ENCODE measurements around the gene SERPINA9. TPM values are rescaled to one million over a fixed set of nuclear protein-coding genes. Genes with fewer than 3 reads are reported as not detected.

The SERPINA9 gene
- polyA plus RNA-seq, 10 donors, result not detected

DNA sequence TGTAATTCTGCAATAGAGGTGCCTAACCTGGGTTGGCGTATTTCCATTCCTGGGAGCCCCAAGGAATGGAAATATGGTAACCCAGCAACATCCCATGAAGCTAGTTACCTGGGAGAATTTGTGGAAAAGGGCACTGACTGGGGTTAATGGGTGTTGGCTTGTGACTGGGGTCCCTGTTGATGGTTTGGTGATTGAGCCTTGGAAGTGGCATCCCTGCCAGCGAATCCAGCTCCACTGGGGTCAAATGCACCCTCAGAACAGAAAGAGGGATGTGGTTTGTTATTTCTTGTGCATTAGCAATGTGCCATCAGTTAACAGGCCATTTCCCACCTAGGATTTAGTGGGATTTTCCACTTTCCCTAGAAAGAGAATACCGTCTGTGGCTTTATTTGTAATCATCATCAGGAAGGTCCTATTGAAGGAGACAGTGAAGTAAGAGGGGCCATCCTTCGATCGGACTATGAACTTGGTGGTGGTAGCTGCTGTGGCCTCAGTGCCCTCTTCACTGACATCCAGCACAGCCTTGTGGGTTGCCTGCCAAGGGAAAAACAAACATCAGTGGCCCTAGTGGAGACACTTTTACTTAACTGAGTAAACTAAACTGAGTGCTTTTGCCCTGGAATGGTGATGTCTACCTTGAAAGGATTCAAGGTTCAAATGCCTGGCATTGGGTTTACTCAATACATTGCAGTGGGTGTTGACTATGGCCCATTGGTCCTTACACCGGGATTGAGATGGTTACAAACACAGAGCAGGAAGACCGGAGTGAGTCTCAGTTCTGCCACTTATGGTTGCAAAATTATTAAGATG, 13.0 kb downstream of the SERPINA9 start:
- no peak for DNase-seq

DNA sequence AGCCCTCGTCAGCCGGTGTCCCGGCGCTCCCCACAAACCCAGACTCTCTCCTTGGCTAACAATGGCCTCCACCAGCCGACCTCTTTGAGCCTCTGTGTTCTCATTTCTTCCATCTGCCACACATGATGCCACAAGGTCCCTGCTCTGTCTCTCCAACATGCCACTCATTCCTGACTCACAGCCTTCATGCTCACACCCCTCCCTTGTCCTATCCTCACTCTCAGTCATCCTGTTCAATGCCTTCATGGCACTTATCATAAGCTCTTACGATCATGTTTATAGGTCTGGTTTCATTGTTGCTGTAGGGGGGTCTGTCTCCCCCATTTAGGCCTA, 13.8 kb downstream of the SERPINA9 start:
- no peak for DNase-seq

DNA sequence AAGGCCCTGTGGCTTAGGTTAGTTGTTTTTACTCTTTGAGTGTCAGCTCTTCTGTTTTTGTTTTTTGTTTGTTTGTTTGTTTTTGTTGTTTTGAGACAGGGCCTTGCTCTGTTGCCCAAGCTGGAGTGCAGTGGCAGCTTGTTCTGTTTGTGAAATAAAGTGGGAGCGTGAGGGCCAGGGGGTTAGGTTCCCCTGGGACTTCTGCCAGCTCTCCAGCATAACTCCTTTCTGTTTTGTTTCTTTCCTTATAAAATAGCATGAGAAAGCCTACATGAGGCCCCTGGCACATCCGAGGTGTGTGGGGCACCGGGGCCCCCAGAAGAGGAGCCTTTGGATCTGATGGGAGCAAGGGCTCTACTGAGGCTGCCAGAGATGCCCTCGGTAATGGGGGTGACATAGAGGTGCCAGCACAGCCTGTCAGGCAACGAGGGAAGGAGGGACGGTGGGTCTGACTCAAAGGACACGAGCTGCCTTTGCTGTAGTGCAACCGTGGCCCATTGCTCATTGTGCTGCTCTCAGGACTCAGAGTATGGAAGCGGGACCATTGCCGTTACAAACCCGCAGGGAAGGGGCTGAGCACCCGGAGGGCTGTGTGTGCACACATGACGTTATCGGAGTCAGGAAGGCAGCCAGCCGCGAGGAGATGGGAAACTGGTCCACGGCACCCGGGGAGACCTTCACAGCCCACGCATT, 14.3 kb downstream of the SERPINA9 start:
- DNase-seq, result no peak

DNA sequence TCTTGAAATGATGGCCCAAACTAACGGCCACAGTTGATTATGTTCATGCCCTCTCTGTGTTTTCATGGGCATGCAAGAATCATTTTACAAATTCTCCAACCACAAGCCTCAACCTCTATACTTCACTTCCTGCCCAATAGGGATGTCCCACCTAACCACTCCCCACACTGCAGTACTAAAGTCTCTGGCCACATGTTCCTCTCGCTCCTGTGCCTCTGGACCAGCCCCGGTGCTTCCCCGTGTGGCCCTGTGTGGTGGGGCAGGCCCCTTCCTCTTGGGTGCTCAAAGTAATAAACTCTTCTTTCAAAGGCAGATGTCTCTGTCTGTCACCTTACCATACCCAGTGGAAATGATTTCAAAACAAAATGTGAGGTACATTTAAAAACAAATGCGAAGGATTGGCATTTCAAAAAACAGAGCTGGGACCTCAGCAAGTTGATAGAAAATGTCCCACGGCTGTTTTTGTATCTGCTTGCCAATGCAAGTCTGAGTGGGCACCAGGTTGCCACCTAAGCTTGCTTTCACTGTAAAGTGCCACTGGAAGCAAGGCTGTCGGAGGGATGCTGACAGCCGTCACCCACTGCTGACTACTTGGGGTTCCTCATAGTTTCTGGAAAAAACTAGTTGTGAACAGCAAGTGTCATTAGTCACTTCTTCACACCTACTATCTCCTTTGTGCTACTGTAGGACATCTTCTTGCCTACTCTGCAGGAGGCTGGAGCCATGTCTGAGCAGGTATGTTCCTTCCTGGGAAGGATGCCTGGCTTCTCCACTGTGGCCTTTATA, 15.2 kb downstream of the SERPINA9 start:
- DNase-seq, result no peak

DNA sequence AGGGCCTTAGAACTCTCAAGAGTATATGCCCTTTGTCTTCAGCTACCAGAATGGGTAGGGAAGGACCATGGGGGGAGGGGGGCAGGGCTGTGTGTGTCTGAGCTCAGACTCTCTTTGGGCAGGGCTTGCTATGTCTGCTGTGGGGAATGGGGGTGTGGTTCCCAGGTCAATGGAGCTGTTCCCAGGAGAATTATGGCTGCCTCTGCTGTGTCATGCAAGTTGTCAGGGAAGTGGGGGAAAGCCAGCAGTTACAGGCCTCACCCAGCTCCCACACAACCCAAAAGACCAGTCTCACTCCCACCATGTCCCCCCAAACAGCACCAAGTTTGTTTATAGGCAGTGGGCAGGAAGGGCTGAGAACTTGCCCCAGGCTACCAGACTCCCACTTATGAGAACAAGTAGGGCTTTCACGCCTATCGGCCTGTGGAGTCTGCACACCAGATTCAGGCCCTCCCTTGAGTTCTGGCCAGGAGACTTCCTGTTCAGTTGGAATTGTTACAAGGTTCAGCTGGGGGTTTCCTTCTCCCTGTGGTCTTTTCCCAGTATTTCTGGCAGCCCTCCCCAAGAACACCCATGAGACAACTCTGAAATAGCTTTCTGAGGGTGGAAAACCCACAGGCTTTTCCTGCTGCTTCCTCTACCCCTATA, 17.3 kb downstream of the SERPINA9 start:
- peak in 1 of 3 donors; percentile 6 for DNase-seq

DNA sequence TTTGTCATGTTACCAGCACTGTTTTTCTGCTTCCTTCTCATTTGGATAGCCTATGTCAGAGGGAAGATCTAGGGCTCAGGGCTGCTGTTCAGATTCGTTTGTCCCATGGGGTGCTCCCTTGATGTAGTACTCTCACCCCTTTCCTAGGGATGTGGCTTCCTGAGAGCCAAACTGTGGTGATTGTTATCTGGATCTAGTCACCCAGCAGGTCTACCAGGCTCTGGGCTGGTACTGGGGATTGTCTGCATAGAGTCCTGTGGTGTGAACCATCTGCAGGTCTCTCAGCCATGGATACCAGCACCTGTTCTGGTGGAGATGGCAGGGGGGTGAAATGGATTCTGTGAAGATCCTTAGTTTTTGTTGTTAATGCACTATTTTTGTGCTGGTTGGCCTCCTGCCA, 17.9 kb downstream of the SERPINA9 start:
- DNase-seq, result no peak

DNA sequence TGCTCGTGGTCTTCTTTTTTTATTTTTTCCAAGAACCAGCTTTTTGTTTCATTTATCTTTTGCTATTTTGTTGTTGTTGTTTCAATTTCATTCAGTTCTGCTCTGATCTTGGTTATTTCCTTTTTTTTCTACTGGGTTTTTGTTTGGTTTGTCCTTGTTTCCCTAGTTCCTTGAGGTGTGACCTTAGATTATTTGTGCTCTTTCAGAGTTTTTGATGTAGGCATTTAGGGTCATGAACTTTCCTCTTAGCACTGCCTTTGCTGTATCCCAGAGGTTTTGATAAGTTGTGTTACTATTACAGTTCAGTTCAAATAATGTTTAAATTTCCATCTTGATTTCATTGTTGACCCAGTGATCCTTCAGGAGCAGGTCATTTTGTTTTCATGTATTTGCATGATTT, 20.1 kb downstream of the SERPINA9 start:
- no peak for DNase-seq

DNA sequence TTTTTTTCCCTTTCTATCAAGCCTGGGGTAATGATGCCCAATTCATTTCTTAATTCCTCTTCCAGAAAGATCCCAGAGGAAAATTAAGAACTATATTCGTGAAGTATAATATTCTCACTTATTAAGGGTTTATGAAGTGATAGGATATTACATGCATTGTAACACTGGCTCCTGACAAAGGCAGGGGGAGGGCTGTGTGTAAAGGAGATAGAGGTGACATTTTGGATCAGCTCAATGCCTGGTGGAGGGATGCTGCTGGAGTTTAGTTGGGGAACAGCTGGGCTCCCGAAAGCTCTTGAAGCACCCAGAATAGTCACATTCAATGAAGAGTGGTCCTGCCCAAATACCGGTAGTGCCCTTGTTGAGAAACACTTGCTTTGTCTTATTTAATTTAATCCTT, 24.2 kb downstream of the SERPINA9 start:
- no peak for DNase-seq

DNA sequence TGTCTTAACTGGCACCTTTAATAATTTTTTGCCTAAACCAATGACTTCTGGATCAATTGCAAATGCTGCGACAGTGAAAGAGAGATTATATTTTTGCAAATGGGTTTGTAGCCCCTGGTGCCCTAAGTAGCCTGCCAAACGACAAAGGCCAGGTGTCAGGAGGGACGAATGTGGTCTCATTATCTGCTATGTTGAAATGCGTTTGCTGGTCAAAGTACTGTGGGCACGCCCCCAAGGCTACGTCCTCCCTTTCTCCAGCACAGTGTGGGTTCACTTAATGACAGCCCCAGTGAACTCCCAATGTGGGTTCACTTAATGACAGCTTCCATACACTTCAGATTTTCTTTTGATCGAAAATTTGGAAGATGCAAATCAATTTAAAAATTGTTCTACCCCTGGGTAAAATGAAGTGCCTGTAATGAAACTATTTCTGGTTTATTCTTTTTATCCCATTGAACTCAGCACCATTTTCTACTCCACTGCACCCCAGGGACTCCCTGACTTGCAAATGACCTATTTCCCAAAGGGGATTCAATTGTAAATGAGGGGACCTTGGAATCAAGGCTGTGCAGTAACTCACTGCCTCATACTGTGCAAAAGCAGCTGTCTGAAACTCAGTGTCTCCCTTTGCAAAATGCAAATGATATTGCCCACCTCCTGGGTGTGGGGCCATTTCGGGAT, 24.8 kb downstream of the SERPINA9 start:
- DNase-seq, result no peak

DNA sequence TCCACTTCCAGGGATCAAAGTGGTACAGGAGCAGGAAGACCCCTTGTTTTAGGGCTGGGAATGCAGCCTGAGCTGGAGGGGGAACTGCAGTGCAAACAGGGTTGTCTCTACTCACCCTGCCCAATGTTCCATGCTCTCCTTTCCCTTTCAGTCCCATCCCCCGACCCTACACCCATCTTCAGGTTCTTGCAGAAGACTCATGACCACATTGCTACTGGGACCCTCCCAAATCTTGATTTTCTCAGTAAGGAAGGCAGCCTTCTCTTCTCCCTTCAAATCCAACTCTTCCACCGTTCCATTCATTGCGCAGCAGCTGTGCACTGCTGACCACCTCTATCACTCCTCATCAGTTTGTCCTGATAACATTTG, 25.3 kb downstream of the SERPINA9 start:
- no peak for DNase-seq

DNA sequence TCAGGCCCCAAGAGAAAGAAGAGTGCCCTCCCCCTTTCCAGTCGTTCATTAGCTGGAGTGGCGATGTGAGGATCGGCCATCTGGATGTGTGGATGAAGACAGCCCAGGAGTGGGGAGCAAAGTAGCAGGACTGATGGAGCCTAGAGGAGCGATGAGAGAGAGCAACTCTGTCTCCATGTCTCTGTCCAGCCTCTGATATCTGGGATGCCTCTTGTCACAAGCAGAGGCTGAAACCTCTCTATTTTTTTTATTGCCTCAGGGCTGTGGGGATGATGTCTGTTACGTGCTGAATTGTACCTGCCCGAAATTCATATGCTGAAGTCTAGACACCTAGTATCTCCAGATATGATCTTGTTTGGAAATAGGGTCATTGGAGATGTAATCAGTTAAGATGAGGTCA, 26.1 kb downstream of the SERPINA9 start:
- DNase-seq, result no peak

DNA sequence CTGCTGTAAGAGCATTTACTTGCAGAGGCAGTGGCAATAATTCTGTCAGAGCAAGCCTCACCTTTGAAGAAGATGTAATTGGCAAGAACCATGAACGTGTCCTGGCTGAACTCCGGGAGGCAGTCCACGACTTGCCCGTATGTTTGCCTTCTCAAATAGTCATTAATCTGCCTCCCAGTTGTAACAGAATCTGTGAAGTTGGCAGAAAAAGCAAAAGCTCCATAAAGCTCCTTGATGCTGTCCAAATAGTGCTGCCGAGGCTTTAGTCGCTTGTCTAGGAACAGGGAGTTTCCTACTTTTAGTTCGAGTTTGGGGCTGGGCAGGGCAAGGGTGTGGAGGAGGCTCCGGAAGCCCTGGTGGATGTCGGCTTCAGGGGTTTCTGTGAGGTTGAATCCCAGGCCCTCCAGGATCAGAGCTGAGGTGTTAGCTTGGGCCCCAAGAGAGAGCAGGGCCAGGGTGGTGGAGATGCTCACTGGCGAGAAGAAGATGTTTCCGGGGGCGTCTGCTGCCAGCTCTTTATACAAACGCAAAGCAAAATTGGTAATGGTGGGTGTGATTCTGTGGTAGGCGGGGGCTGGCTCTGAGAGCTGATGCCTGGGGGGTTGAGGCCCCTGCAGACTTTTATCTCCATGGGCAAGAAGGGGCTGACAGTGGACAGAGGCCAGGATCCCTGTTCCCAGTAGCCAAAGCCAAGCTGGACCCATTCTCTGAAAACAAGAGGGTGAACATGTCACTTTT, 27.8 kb downstream of the SERPINA9 start:
- no peak for DNase-seq

DNA sequence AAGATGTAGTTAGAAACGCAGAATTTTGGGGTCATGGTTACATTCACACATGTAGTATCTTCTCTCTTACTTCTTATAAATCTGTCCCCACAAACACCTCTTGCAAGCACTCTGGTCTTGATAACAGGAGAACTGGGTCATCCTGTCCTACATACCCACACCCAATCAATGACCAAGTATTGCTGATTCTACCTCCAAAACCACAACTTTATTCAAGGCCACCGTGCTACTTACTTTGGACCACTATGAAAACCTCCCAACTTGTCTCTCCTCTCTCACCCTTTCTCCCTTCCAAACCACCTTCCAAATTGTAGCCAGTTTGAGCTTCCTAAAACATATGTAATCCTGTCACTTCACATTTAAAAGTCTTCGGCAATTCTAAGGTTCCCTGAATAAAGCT, 28.8 kb downstream of the SERPINA9 start:
- DNase-seq, result no peak

DNA sequence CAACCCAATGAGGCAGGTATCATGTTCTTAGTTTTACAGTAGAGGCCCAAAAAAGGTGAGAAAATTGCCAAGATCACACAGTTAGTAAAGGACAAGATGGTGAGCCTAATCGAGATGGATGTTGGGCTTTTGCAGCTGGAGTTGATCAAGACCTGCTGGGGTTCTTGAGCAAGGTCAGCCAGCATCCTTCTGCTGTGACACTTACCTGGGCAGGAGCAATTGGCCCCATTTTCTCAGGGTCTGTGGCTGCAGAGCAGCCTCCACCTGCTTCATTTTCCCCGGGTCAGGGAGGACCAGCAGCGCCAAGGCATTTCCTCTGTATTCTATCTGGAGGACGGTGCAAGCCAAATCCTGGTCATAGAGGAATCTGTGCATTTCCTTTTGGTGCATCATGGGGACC, 29.9 kb downstream of the SERPINA9 start:
- no peak for DNase-seq

DNA sequence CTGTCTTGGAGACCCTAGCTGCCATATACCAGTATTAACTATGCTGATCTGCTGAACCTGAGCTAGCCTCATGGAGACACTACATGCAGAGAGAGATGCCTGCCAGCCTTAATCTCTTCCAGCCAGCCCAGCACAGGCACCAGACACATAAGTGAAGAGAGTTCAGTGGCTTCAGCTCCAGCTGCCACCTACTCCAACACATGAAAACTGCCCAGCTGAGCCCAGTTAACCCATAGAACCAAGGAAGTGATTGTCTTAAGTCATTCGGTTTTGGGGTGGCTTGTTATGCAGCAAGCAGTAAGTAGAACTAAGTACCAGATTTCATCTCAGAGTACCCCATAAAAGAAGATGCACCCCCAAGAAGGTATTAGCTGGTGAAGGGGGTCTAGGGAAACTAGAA, 31.0 kb downstream of the SERPINA9 start:
- DNase-seq, result no peak

DNA sequence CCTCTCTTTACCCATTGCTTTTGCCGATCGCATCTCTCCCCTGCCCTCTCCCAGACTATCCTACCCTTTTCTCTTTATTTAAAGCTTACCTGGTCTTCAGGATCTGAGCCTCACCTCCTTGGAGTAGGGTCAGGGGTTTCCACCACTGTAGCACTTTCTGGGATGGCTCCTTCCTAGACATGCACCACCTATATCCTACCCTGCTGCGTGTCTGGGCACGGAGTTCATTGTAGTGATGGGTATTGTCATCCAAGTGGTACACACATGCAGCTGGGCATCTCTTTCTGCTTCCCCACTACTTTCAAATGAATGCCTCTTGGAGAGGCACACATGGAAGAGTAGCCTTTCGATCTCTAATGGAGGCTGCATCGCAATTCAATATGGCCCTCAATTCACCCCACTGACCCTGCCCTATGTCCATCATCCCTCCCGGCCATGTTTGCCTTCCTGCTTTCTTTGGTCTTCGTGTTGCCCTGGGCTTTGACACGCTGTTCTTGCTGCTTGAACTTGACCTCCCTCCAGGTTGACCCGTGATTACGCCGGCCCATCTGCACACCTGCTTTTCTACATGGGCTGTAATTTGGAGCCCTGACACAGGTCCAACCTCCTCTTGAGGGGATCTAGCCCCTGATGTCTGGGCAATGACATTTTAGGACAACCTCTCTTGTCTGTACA, 34.3 kb downstream of the SERPINA9 start:
- DNase-seq, result no peak

DNA sequence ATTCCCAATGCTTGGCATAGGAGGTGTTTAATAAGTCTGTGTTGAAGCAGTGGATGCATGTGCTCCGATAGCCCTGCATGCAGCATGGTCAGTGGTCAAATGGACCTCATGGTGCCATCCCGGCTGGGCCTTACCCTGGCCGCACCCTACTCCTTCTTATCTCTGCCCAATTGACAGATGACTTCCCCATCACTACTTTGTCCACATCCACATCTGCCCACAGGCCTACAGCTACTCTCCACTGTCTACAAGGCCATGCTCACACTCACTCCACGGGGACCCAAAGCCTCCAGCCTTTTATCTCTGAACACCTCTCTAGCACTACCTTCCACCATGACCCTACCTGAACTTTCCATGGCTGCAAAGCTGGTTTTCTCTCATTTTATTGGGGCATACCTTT, 34.9 kb downstream of the SERPINA9 start:
- no peak for DNase-seq

DNA sequence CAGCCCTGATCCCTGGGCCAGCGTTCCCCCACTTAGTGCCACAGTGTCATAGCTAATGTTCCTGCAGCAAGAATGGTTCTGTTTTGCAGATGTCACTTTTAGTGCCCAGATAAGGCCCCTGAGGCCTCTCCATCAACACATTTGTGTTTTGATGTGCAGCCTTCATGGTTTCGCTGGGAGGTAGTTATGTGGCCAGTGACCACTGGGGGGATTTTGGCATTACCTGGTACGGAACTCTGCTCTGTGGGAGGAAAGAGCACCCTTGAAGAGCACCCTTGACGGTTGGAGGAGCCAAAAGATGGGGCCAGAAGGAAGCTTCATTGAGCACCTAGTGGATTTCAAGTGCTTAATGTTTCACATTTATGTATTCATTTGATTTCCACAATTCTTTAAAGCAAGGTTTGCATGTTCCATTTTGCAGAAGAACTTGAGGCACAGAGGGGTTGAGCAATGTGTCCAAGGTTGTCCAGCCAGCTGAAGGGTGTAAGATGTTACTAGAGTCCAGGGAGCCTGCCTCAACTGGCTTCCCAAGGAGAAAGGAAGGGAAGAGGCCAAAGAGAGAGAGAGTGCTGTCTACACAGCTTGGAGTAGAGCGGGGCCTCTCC, 36.4 kb downstream of the SERPINA9 start:
- DNase-seq, result no peak

DNA sequence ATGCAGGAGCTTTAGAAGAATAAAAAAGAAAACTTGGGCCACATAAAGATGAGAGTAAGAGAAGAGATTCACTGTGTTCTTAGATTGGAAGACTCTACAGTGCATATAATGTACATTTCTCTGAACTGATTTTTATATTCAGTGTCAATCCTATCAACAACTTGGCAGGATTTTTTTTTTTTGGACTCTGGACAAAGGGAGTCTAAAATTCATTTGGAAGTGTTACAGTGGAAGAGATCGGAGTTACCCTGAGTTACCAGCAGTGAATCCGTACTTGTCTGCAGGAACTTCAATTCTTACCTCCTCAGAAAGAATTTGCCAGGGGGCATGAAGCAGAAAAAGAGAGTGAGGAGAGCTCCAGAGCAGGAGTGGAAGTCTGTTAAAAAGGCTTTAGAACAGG, 47.4 kb downstream of the SERPINA9 start:
- no peak for DNase-seq

DNA sequence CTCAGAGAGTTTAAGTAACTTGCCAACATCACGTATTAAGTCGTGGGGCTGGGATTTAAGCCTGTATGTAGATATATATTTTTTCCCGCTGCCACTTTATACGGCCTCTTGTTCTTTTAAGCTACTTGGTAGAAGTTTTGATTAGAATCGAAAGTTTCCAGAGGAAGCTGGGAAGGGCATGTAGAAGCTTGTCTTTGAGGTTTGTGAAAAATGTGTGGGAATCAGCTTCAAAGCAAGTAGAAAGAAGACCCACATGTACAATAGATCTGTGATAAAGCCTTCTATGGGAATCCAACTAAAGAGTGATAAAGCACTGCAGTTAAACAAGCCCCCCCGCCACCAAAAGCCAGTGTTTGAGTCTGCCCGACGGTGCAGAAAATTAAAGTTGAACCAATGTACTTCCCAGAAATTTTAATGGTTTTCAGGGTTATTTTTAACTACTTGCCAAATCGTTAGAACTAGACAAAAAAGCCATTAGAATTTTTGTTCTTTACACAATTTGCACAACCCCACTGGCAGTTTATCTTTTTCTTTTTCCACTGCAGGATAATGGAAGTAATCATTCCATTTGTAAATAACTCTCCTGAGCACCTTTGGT, 48.9 kb downstream of the SERPINA9 start:
- DNase-seq, result no peak

Measured in muscle of back (tissue), 11 donors.